ENCODE measurements around the gene MACROD2.

GRCh38 chr20:15594158-15594695 lies 1598.9 kb downstream of the MACROD2 start:
- no peak for TF ChIP-seq CTCF (IDR thresholded peaks at IDR 0.05)
- no peak for TF ChIP-seq POLR2A (IDR thresholded peaks at IDR 0.05)
